Parathyroid adenoma (tissue), 2 donors: ENCODE data around the gene TMEM98.

Source experiments
- H2AFZ ChIP-seq: fragments of 300-600 bp; sonication (generic); one replicate; pipeline ENCODE4 v1.7.0; 2017; ENCODE audit warnings: antibody characterized with exemption, mild to moderate bottlenecking
- H3K27ac ChIP-seq: fragments of 300-600 bp; sonication (generic); one replicate; pipeline ENCODE4 v1.7.0; 2017
- H3K27me3 ChIP-seq: fragments of 300-600 bp; sonication (generic); one replicate; pipeline ENCODE4 v1.7.0; 2017; ENCODE audit warnings: low read length; ENCODE audit not compliant: control insufficient read depth, insufficient read depth
- H3K36me3 ChIP-seq: fragments of 300-600 bp; sonication (generic); one replicate; pipeline ENCODE4 v1.7.0; 2017; ENCODE audit warnings: low read length; ENCODE audit not compliant: control insufficient read depth, insufficient read depth
- H3K4me1 ChIP-seq: fragments of 300-600 bp; sonication (generic); one replicate; pipeline ENCODE4 v1.7.0; 2017; ENCODE audit warnings: control low read depth
- H3K4me2 ChIP-seq: fragments of 300-600 bp; sonication (generic); one replicate; pipeline ENCODE4 v1.7.0; 2017; ENCODE audit warnings: low read length
- H3K4me3 ChIP-seq: fragments of 300-600 bp; sonication (generic); one replicate; pipeline ENCODE4 v1.7.0; 2017; ENCODE audit warnings: low read depth, low read length
- H3K79me2 ChIP-seq: fragments of 300-600 bp; sonication (generic); one replicate; pipeline ENCODE4 v1.7.0; 2017; ENCODE audit warnings: control low read depth
- H3K9ac ChIP-seq: fragments of 300-600 bp; sonication (generic); one replicate; pipeline ENCODE4 v1.7.0; 2017; ENCODE audit warnings: mild to moderate bottlenecking
- H3K9me3 ChIP-seq: fragments of 300-600 bp; sonication (generic); one replicate; pipeline ENCODE4 v1.7.0; 2017; ENCODE audit warnings: low read length; ENCODE audit not compliant: control insufficient read depth
- CTCF ChIP-seq: fragments of 300-600 bp; sonication (generic); IDR thresholded peaks from one replicate; pipeline ENCODE4 v1.7.0; 2017; ENCODE audit warnings: antibody characterized with exemption, mild to moderate bottlenecking
- donor health status: primary hyperparathyroidism.

TMEM98 gene

GRCh38 chr17:32953045-32953444 is 25.1 kb downstream of the TMEM98 start:
- Histone ChIP-seq H3K27ac (no peak overlapping the region), H3K4me3 (no peak overlapping the region), H3K36me3 (no peaks in the 10 kb centered on the region), H3K4me2 (no peak overlapping the region), H3K9me3 (no peaks in the 10 kb centered on the region), H3K27me3 (no peaks in the 10 kb centered on the region), H2AFZ (no peak overlapping the region), H3K79me2 (no peaks in the 10 kb centered on the region), H3K4me1 (no peaks in the 10 kb centered on the region), H3K9ac (no peak overlapping the region)
- TF ChIP-seq CTCF: no peak

GRCh38 chr17:32953857-32954256 is 25.9 kb downstream of the TMEM98 start:
- no peak for TF ChIP-seq CTCF
- no peaks in the 10 kb centered on the region for H3K4me1 ChIP-seq
- H2AFZ ChIP-seq: no peak overlapping the region
- no peak overlapping the region for H3K4me3 ChIP-seq
- no peaks in the 10 kb centered on the region for H3K9me3 ChIP-seq
- H3K27me3 ChIP-seq: no peaks in the 10 kb centered on the region
- no peak overlapping the region for H3K4me2 ChIP-seq
- no peaks in the 10 kb centered on the region for H3K79me2 ChIP-seq
- no peak overlapping the region for H3K9ac ChIP-seq
- no peak overlapping the region for H3K27ac ChIP-seq
- H3K36me3 ChIP-seq: no peaks in the 10 kb centered on the region

GRCh38 chr17:32954477-32954876 is 26.5 kb downstream of the TMEM98 start:
- TF ChIP-seq CTCF: no peak
- no peak overlapping the region for H3K9ac ChIP-seq
- H3K4me1 ChIP-seq: no peaks in the 10 kb centered on the region
- no peaks in the 10 kb centered on the region for H3K79me2 ChIP-seq
- no peak overlapping the region for H2AFZ ChIP-seq
- no peak overlapping the region for H3K4me2 ChIP-seq
- H3K9me3 ChIP-seq: no peaks in the 10 kb centered on the region
- no peaks in the 10 kb centered on the region for H3K27me3 ChIP-seq
- no peaks in the 10 kb centered on the region for H3K36me3 ChIP-seq
- no peak overlapping the region for H3K4me3 ChIP-seq
- no peak overlapping the region for H3K27ac ChIP-seq

GRCh38 chr17:32955155-32955554 is 27.2 kb downstream of the TMEM98 start:
- H3K9ac ChIP-seq: no peak overlapping the region
- H3K9me3 ChIP-seq: no peaks in the 10 kb centered on the region
- no peaks in the 10 kb centered on the region for H3K4me1 ChIP-seq
- H2AFZ ChIP-seq: no peak overlapping the region
- no peak overlapping the region for H3K4me3 ChIP-seq
- H3K27me3 ChIP-seq: no peaks in the 10 kb centered on the region
- TF ChIP-seq CTCF: no peak
- H3K36me3 ChIP-seq: no peaks in the 10 kb centered on the region
- H3K4me2 ChIP-seq: no peak overlapping the region
- no peak overlapping the region for H3K27ac ChIP-seq
- H3K79me2 ChIP-seq: no peaks in the 10 kb centered on the region

- H2AFZ ChIP-seq: no peak overlapping the region
- no peaks in the 10 kb centered on the region for H3K36me3 ChIP-seq
- H3K79me2 ChIP-seq: no peaks in the 10 kb centered on the region
- H3K4me2 ChIP-seq: no peak overlapping the region
- H3K9me3 ChIP-seq: no peaks in the 10 kb centered on the region
- no peak overlapping the region for H3K9ac ChIP-seq
- no peaks in the 10 kb centered on the region for H3K4me1 ChIP-seq
- H3K4me3 ChIP-seq: no peak overlapping the region
- no peak for TF ChIP-seq CTCF
- no peak overlapping the region for H3K27ac ChIP-seq
- no peaks in the 10 kb centered on the region for H3K27me3 ChIP-seq
Measured at GRCh38 chr17:32956240-32956970, 28.5 kb downstream of the TMEM98 start.
